A673 (cell line): ENCODE measurements around the gene ACLY. TPM values are rescaled to one million over a fixed set of nuclear protein-coding genes. Genes with fewer than 3 reads are reported as not detected.
A peak's percentile ranks its signal among the peaks of the same experiment; 100 is the strongest.

Experiments
- BruUV-seq: library from RNA; stranded (reverse); fragments of 400-500 nt; replicated peaks from 2 replicates; lab custom pipeline; 2021; lab: Mats Ljungman, UMichigan
- CTCF ChIA-PET: fragments of 300-600 bp; sonication (Branson Sonifier 250); formaldehyde crosslinking; loops from one replicate; lab custom pipeline; 2022; ENCODE audit warnings: antibody characterized with exemption; lab: Charles Lee
- POLR2A ChIA-PET: fragments of 300-600 bp; sonication (Branson Sonifier 250); formaldehyde crosslinking; loops from one replicate; lab custom pipeline; 2022; ENCODE audit warnings: antibody characterized with exemption; ENCODE audit not compliant: low non-redundant PET; lab: Charles Lee
- DNase-seq: peaks from one replicate; pipeline ENCODE4 v3.0.0-alpha.2; 2015; ENCODE audit warnings: low spot score
- H3K27ac ChIP-seq: fragments of 200-600 bp; sonication (generic); 2 replicates; pipeline ENCODE4 v1.5.1; 2016; ENCODE audit warnings: mixed run types, low read depth, mild to moderate bottlenecking, mixed read lengths, antibody characterized with exemption, low read length; ENCODE audit not compliant: poor library complexity, severe bottlenecking
- H3K27me3 ChIP-seq: fragments of 200-600 bp; sonication (generic); replicated peaks from 2 replicates; pipeline ENCODE4 v1.6.1; 2017; ENCODE audit warnings: mixed run types, low read depth, mild to moderate bottlenecking, mixed read lengths, antibody characterized with exemption, low read length; ENCODE audit not compliant: insufficient read depth, poor library complexity
- H3K36me3 ChIP-seq: fragments of 200-600 bp; sonication (generic); 2 replicates; pipeline ENCODE4 v1.6.1; 2016; ENCODE audit warnings: mixed run types, mild to moderate bottlenecking, mixed read lengths, antibody characterized with exemption, low read length; ENCODE audit not compliant: insufficient read depth, poor library complexity, severe bottlenecking
- H3K4me1 ChIP-seq: fragments of 200-600 bp; sonication (generic); 2 replicates; pipeline ENCODE4 v1.6.1; 2017; ENCODE audit warnings: mixed run types, mild to moderate bottlenecking, mixed read lengths, antibody characterized with exemption, low read length; ENCODE audit not compliant: insufficient read depth, poor library complexity, severe bottlenecking
- H3K4me3 ChIP-seq: fragments of 200-600 bp; sonication (generic); 2 replicates; pipeline ENCODE4 v1.5.1; 2016; ENCODE audit warnings: low read depth, mixed run types, mild to moderate bottlenecking, mixed read lengths, low read length; ENCODE audit not compliant: poor library complexity, severe bottlenecking
- H3K9me3 ChIP-seq: fragments of 200-600 bp; sonication (generic); 2 replicates; pipeline ENCODE4 v1.6.1; 2016; ENCODE audit warnings: mixed run types, low read depth, mild to moderate bottlenecking, mixed read lengths, antibody characterized with exemption, low read length; ENCODE audit not compliant: poor library complexity, severe bottlenecking
- EZH2 ChIP-seq: fragments of 200-600 bp; sonication (generic); IDR thresholded peaks from 2 replicates; pipeline ENCODE4 v1.6.1; 2017; ENCODE audit warnings: borderline replicate concordance, low read depth, mild to moderate bottlenecking, mixed read lengths, antibody characterized with exemption, low read length; ENCODE audit not compliant: poor library complexity, severe bottlenecking
- intact Hi-C: fragments of 100-400 bp; cut with micrococcal nuclease; formaldehyde crosslinking; loops from one replicate; pipeline ENCODE4 v1.10.0; 2022; ENCODE audit not compliant: unreplicated experiment
- total RNA-seq: library from RNA; stranded (reverse); gene quantifications from 2 replicates; pipeline ENCODE4 v1.2.3, GENCODE V29; 2021
- TF ChIP-seq, protein P1 (sequence below): fragments of 300-800, 200-600 bp; sonication (generic); conservative IDR thresholded peaks from 2 replicates; pipeline ENCODE4 v1.5.1; 2017; ENCODE audit warnings: low read depth, mild to moderate bottlenecking, antibody characterized with exemption, low read length, moderate library complexity, mixed read lengths

ACLY gene
- total RNA-seq, 1 experiment from 2014 or later, result 175 TPM

DNA sequence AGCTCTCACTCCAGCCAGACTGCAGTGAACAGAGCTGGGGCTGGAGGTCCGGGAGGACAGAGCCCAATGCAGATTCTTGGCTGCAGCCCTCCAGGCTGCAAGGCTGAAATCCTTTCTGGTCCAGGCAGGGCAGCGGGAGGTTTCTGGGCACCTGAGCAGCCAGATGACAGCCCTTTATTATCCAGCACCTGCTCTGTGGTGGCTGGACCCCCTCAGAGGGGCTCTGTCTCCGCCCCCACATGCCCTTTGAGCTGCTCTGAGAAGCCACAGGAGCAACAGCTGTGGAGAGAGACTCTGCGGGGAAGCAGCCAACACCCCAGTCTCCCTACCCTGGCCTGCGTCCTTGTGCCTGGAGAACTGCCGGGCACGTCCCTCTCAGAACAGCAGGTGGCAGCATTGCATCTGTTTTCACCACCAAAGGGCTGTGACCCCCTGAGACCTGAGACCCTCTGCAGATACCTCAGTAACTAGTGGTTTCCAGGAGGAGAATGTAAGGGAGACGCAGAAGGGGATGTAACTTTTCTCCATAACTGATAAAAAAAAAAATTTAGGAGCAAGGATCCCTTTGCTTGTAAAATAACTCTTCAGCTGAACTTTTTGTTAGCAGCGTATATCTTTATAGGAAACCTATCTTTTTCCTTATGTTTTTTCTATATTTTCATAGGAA, 44.1 kb upstream of the ACLY start:
- BruUV-seq, result no TSS peak
- intact Hi-C loops, result no loop called here
- Histone ChIP-seq H3K4me1 (no peaks in the 10 kb centered on the region), H3K4me3 (no peak overlapping the region), H3K27me3 (no peaks in the 10 kb centered on the region), H3K36me3 (no peaks in the 10 kb centered on the region), H3K9me3 (no peaks in the 10 kb centered on the region), H3K27ac (no peak overlapping the region)
- POLR2A ChIA-PET, result no interaction called here
- TF ChIP-seq, protein P1, sequence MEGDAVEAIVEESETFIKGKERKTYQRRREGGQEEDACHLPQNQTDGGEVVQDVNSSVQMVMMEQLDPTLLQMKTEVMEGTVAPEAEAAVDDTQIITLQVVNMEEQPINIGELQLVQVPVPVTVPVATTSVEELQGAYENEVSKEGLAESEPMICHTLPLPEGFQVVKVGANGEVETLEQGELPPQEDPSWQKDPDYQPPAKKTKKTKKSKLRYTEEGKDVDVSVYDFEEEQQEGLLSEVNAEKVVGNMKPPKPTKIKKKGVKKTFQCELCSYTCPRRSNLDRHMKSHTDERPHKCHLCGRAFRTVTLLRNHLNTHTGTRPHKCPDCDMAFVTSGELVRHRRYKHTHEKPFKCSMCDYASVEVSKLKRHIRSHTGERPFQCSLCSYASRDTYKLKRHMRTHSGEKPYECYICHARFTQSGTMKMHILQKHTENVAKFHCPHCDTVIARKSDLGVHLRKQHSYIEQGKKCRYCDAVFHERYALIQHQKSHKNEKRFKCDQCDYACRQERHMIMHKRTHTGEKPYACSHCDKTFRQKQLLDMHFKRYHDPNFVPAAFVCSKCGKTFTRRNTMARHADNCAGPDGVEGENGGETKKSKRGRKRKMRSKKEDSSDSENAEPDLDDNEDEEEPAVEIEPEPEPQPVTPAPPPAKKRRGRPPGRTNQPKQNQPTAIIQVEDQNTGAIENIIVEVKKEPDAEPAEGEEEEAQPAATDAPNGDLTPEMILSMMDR, result peak; percentile 73
- no peak for TF ChIP-seq EZH2
- CTCF ChIA-PET, result interaction anchor here (0.6 to 0.7 kb wide), 2 partner anchors 172 to 176 kb away, joined by 3 read pairs; partner anchors contain the start of gene JUP
- DNase-seq, result peak; percentile 50

DNA sequence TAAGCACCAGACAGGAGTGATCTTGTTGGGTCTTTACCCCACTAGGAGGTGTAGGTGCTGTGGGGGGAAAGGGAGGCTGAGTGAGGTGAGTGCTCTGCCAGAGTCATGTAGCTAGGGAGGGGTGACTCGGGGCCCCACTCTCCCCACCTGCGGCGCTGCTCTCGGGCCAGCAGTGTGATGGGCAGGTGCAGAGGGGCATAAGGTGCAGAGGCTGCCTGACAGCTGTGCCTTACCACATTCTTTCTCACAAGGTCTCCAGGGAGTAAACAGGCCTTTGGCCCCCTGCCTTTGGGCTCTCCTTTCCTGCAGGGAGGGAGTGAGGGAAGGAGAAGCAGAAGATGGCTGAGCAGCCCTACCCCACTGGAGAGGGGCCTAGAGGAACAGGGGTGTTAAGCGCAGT, 43.4 kb upstream of the ACLY start:
- no peak overlapping the region for H3K4me3 ChIP-seq
- no peak for DNase-seq
- H3K27ac ChIP-seq, result no peak overlapping the region
- TF ChIP-seq EZH2, result no peak
- TF ChIP-seq, protein P1, result no peak
- H3K27me3 ChIP-seq, result no peaks in the 10 kb centered on the region
- ChIA-PET POLR2A (no interaction called here), CTCF (no interaction called here)
- H3K36me3 ChIP-seq, result no peaks in the 10 kb centered on the region
- BruUV-seq, result no TSS peak
- H3K9me3 ChIP-seq, result no peaks in the 10 kb centered on the region
- no peaks in the 10 kb centered on the region for H3K4me1 ChIP-seq
- intact Hi-C loops, result no loop called here

DNA sequence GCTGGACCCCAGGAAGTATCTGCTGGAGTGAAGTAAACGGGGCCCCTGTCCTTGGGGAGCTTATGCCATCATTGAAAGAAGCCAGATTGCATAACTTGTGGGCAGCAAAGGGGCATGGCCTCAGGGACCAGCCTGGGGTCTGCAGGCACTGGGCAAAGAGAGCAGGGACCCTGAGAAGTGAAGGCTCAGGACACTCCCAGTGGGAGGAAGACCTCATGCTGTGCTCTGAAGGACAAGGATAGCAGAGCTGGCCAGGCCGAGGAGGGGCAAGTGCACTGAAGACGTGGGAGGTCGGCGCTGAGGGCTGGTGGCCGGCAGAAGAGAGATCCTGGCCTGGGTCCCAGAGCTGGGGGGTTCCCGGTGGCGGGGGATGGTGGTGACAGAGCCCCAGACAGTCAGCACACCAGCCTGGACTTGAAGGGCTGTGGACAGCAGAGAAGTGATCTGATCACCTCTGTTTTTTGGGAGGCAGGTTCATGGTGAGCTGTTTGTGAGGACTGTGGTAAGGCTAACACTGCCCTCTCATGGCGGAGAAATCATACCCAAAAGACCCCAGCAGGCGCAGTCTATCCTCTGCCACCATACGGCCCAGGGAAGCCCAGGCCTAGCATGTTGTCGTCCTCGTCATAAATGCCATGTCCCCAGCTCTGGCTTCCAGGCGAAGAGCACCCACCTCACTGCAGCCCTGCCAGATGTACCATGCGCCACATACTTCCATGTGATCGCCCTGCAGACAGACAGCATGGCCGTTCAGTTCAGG, 40.8 kb upstream of the ACLY start:
- Histone ChIP-seq H3K9me3 (no peaks in the 10 kb centered on the region), H3K4me1 (no peaks in the 10 kb centered on the region), H3K27ac (no peak overlapping the region), H3K36me3 (no peaks in the 10 kb centered on the region), H3K4me3 (no peak overlapping the region), H3K27me3 (no peaks in the 10 kb centered on the region)
- POLR2A ChIA-PET, result no interaction called here
- peak; percentile 27 for DNase-seq
- intact Hi-C loops, result loop anchor here (2.0 kb wide), 1 partner anchor 221 kb away; no protein-coding TSS in a partner anchor
- CTCF ChIA-PET, result interaction anchor here (0.6 to 1.3 kb wide), 3 partner anchors 29 to 222 kb away, joined by 3 to 4 read pairs (median 3); partner anchors contain the start of gene ODAD4
- no peak for TF ChIP-seq EZH2
- TF ChIP-seq, protein P1, result 0 out of 2 replicates have a peak, but pooled peaks have one; percentile 31
- BruUV-seq, result no TSS peak
